HG03095 (cell line): Measurements from ENCODE around the gene OXA1L.
"Not testable (repeated sequence)": the region's sequence is repeated elsewhere in the genome, so short reads cannot be mapped to it uniquely, and the experiment has no call there.

ENCODE experiments used
- ATAC-seq: cut with Tn5 transposase; IDR thresholded peaks from one replicate; pipeline ENCODE4 v1.9.1; 2021; ENCODE audit warnings: moderate library complexity; ENCODE audit not compliant: unreplicated experiment

OXA1L gene

DNA sequence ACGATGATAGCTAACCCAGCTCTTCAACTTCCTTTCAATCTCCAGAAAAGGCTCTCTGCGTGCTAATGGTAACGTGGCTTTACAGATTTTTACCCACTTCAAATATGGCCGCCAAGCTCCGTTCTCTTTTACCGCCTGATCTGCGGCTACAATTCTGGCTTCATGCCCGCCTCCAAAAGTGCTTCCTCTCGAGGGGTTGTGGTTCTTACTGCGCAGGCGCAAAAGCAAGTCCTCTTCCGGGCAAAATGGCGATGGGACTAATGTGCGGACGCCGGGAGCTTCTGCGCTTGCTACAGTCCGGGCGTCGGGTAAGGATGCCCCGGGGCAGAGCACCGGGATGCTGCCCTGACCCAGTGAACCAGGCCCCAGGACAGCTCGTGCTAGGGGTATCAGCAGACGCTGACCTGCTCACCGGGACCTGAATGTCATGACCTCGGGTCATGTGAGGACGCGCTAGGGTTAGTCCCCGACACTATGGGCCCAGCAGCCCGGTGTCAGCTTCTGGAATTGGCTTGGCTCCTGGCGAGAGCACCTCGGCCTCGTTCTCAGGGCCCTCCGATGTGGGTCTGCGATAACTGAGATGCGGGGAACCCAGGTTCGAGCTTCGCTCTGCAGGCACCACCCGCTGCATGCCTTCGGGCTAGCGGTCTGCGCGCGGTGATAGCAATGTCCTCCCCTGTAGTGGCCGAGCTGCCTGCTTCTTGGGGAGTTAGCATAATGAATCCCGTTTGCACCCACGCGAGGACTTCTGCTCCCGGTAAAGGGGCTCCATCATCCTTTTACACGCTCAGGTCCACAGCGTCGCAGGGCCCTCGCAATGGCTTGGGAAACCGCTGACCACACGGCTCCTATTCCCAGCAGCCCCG lies at the start of gene OXA1L:
Gene OXA1L, plus strand, starts transcription at position 232 of the 866 bp plus-strand sequence. Its CDS starts 14 bp downstream, at position 246.
- peak; percentile 65 for ATAC-seq

DNA sequence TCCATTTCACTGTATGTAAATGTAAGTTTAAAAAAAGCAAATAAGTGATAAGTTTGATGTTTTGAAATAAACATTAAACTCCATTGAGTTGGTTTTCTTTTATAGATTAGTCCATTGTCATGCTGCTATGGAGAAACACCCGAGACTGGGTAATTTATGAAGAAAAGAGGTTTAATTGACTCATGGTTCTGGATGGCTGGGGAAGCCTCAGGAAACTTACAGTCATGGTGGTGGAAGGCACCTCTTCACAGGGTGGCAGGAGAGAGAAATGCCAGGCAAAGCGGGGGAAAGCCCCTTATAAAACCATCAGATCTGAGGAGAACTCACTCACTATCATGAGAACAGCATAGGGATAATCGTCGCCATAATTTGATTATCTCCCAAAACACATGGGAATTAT lies 48.4 kb upstream of the OXA1L start:
- ATAC-seq, result no peak

DNA sequence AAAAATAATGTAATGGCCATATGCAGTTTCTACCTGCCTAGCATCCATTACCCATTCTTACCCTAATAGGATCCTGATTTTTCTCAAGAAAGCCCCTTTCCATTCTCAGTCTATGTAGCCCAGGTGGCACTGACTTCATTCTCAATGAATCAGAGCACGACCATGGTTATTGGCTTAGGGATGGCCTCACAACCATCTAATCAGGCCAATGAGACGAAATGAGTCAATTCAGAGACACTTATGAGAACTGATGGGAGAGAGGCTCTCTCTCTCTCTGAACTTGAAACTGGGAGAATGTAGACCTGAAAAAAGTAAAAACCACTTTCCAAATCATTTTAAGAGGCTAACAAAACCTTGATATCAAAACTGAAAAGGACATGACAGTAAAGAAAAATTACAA lies 45.3 kb upstream of the OXA1L start:
- ATAC-seq, result no peak

DNA sequence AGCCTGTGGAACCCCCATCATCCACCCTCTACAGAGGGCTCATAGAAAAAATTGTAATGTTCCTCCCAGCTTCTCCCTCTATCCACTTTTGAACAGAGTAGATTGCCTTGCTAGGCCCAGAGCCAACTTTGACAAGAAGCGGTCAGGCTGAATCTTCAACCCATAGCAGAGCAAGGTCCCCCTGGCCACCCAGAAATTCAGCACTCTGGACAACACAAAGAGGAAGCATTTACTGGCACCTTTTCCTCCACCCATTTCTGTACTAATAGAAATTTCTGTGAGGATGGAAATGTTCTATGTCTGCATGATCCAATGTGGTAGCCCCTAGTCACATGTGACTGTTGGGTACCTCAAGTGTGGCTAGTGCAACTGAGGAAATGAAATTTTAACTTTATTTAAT lies 42.7 kb upstream of the OXA1L start:
- no peak for ATAC-seq

DNA sequence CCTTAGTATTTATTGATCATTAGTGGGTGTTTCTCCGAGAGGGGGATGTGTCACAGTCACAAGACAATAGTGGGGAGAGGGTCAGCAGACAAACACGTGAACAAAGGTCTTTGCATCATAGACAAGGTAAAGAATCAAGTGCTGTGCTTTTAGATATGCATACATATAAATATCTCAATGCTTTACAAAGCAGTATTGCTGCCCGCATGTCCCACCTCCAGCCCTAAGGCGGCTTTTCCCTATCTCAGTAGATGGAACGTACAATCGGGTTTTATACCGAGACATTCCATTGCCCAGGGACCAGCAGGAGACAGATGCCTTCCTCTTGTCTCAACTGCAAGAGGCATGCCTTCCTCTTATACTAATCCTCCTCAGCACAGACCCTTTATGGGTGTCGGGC lies 41.6 kb upstream of the OXA1L start:
- not testable (repeated sequence) for ATAC-seq

DNA sequence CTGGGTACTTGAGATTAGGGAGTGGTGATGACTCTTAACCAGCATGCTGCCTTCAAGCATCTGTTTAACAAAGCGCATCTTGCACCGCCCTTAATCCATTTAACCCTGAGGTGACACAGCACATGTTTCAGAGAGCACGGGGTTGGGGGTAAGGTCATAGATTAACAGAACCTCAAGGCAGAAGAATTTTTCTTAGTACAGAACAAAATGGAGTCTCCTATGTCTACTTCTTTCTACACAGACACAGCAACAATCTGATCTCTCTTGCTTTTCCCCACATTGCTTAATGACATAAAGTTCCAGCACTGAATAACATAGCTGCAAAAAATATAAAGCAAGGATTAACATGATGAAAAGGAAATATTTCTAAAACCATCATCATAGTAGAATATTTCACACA lies 41.1 kb upstream of the OXA1L start:
- not testable (repeated sequence) for ATAC-seq

DNA sequence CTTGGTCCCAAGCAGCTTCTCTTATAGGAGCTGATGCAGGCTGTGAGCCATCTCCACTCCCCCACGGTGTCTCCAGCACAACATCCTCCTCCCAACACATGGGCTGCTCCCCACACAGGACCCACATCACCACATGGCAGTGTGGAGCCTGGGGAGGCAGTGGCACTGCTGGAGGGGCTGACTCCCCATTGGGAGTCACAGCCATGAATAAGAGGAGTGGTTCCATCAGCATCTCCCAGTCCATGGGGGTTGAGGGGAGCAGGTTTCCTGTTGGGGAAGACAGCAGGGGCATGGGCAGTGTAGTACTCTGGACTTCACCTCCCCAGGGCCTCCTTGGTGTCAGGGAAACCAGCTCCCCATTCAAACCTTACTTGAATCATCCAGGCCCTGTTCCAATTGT lies 40.5 kb upstream of the OXA1L start:
- no peak for ATAC-seq

DNA sequence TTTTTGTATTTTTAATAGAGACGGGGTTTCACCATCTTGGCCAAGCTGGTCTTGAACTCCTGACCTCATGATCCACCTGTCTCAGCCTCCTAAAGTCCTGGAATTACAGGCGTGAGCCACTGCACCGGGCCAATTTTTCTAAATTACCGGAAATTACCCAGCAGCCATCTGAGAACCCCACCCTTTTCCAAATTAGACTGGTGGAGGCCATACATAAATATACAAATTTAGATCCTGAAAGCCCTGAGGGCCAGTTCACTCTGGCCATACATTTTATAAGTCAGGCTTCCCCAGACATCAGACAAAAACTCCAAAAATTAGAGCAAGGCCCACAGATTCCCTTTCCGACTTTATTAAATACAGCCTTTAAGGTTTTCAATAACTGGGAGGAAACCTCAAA lies 34.4 kb upstream of the OXA1L start:
- ATAC-seq, result not testable (repeated sequence)

DNA sequence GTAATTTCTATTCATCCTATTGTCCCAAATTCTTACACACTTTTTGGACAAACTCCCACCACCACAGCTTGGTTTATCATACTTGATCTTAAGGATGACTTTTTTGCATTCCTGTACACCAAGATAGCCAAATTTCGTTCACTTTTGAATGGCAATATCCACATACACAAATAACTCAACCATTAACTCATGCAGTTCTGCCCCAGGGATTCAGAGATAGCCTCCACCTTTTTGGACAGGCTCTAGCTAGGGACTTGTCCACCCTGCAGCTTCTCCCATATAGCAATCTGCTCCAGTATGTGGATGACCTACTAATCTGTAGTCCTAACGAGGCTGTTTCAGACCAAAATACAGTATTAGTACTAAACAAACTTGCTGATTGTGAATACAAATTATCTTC lies 32.7 kb upstream of the OXA1L start:
- no peak for ATAC-seq

DNA sequence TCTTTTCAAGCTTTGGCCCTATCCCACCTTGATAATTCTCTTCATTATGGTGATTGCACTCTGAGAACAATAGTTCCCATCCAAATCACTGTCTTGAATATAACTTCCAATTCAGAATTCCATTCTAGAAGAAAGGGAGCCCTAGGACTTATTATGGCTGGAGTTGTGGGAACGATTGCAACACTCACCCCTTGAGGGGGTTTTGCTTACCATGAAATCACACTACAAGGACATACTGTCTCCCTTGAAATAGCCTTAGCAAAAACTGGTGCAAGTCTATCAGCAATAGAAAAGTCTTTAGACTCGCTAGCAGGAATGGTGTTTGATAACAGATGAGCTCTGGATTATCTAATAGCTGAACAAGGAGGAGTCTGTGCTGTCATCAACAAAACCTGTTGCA lies 31.4 kb upstream of the OXA1L start:
- no peak for ATAC-seq

DNA sequence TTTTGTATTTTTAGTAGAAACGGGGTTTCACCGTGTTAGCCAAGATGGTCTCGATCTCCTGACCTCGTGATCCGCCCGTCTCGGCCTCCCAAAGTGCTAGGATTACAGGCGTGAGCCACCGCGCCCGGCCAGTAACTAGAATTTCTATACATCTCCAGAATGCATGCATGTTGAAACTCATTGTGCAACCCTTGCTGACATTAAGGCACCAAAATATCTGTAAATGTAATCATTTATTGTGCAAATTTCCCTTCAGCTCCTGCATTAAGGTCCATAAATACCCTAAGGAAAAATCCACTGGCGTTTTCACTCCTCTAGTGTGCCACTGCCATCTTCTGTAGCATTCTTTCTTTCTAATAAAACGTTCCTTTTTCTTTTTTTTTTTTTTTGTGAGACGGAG lies 30.1 kb upstream of the OXA1L start:
- not testable (repeated sequence) for ATAC-seq

DNA sequence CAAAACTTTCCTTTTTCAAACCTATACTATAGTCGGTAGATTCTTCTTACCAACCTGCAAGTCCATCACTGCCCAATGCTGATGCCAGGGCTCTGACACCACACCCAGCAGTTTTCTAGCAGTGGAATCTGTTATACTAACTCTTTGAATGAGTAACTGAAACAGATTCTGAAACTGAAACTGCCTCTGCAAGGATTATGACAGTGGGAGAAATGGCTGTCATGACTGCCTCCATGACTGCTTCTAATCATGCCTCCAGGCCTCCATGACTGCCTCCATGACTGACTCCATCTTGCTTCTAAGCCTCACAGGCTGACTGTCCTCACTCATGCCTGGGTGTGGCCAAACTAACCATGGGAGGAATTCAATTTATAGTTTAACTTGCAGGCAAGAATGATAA lies 29.4 kb upstream of the OXA1L start:
- ATAC-seq, result peak; percentile 74

DNA sequence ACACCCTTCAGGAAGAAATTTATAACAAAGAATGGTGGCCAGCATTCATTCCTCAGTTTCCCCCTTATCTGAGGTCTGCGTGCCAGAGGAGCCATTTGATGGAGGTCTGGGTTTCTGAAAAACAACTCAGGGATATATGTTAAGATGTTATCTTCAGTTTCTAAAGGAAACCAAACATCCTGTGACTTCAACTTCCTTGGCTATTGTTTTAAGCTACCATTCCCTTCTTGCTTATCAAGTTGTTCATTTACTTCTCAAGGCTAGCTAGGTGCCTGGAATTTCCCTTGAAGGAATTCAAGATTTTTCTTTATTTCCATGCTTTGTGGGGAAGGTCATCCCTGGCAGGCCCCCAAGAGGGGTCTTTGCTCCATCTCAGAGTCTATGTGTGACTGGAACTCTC lies 27.1 kb upstream of the OXA1L start:
- no peak for ATAC-seq

DNA sequence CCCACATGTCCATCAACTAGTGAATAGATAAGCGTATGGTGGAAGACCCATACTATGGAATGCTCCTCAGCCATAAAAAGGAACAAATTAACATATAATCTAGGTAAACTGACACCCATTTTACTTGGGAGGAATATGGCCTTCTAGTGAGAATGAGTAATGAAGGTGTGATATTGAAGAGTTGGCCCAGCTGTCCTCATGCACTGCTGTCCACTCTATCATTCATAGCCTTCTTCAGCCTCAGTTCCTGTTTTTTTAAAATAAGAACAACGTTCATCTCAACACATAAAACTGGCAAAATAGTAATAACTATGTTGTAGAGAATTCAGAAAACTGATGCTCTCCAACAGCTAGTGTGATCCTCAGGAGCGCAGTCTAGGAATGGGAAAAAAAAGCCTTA lies 26.5 kb upstream of the OXA1L start:
- no peak for ATAC-seq

DNA sequence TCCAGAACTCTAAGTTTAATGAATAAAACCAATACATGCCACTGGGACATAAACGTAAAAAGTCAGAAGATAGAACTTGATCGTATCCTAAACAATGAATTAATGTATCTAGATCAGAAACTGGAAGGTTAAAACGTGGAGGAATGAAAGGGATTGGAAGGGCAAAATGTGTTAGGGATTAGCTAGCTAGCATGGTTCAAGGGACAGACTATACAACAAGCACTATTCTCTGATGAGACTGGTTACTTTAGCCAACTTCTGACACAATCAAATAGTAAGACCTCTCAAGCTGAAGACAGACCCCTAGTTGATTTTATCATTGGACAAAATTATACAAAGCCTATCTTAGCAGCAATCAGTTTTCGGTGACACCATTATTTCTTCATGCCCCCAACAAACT lies 18.7 kb upstream of the OXA1L start:
- no peak for ATAC-seq

DNA sequence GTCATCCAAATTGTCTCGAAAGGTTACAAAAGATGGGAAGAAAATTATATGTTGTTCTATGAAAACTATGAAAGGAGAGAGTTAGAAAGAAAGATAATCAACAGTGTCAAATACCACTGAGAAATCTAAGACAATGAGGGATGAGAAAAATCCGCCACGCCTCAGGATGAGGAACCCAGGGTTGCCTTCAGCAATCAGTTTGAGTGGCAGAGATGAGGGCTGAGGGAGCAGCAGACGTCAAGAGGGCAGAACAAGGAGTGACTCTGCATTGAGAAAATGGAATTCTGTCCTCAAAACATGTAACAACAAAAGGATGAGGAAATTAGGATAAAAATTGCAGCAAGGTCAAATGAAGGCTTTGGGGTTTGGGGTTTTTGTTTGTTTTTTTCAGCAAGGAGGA lies 18.3 kb upstream of the OXA1L start:
- no peak for ATAC-seq

DNA sequence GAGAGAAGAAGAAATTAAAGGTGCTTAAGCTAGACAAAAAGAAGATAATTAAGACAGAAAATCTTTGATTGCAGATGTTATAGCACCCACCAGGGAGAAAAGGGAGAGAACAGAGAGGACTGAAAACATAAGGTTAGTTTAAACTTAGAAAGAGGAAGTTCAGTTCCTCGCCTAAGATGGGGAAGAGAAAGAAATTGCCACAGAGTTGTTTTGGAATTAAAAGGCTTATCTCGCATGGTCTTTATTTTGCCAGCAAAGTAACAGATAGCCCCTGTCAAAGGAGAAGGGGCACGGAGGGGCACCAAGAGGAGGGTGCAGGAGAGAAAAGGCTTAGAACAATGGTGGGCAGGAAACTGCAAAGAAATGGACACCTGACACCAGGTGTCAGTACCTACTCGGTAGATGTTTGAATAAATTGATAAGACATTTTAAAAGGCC lies 17.8 kb upstream of the OXA1L start:
- ATAC-seq, result no peak

DNA sequence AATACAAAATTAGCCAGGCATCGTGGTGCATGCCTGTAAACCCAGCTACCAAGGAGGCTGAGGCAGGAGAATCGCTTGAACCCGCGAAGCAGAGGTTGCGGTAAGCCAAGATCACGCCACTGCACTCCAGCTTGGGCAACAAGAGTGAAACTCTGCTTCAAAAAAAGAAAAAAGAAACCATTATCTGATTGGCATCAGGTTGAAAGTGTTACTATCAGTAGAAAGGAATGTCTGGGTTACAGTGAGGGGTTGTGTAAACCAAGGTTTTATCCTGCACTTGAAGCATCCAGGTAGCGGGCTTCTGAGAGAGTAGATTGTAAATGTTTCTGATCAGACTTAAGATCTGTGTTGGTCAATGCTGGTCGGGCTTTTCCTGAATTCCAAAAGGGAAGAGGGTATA lies 14.1 kb upstream of the OXA1L start:
- no peak for ATAC-seq

DNA sequence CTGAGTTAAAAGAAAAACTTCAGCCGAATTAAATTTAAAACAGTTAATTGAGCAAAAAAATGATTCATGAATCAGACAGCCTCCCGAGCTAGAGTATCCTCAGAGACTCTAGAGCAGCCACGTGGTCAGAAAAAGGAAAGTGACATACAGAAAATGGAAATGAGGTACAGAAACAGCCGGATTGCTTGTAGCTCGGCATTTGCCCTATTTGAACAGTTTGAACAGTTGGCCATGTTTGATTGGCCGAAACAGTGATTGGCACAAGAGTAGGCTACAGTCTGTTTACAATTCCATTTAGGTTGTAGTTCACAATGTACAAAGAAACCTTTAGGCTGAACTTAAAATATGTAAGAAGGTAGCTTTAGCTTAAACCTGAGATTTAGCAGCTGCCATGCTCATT lies 12.9 kb upstream of the OXA1L start:
- no peak for ATAC-seq

DNA sequence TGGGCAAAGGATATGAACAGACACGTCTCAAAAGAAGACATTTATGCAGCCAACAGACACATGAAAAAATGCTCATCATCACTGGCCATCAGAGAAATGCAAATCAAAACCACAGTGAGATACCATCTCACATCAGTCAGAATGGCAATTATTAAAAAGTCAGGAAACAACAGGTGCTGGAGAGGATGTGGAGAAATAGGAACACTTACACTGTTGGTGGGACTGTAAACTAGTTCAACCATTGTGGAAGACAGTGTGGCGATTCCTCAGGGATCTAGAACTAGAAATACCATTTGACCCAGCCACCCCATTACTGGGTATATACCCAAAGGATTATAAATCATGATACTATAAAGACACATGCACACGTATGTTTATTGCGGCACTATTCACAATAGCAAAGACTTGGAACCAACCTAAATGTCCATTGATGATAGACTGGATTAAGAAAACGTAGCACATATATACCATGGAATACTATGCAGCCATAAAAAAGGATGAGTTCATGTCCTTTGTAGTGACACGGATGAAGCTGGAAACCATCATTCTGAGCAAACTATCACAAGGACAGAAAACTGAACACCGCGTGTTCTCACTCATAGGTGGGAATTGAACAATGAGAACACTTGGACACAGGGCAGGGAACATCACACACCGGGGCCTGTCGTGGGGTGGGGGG lies 8.4 kb upstream of the OXA1L start:
- not testable (repeated sequence) for ATAC-seq

DNA sequence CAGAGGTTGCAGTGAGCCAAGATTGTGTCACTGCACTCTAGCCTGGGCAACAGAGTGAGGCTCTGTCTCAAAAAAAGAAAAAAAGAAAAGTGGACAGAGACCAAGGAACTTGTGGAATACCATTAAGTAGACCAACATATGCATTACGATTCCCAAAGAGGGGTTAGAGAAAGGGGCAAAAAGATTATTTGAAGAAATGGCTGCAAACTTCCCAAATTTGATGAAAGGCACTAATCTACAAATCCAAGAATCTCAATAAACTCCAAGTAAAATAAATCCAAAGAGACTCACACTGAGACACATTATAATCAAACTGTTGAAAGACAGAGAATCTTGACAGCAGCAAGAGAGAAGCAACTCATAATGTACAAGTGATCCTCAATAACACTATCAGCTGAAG lies 4.8 kb upstream of the OXA1L start:
- no peak for ATAC-seq

DNA sequence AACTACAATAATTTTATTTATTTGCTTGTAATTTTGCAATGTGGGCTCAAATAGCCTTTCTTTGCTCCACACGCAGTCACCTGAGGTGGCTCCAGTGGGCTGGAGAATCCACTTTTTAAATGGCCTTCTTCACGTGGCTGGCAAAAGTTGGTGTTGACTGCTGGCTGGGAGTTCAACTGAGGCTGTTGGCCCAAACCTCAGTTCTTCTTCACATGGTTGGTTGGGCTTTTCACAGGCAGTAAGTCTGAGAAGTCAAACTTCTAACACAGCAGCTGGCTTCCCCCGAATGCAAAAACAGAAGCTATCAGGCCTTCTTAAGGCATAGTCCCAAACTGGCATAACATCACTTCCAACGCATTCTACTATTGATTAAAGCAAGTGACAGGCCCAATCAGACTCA lies 2.1 kb upstream of the OXA1L start:
- no peak for ATAC-seq

DNA sequence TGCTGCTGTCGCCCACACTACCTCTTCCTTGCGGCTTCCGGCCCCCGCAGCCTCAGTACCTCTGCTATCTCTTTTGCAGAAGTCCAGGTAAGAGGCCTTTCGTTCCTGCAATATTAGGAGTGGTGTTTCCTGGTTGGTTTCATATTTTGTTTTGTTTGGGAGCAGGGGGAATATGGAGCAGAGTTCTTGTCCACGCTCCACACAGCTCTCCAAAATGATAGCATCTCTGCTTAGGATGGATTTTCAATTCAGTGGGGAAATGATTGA lies 768 bp downstream of the OXA1L start:
- peak; percentile 26 for ATAC-seq
